ENCODE measurements around the gene TBL1Y. TPM values are rescaled to one million over a fixed set of nuclear protein-coding genes. Genes with fewer than 3 reads are reported as not detected.

The TBL1Y gene
- total and polyA plus RNA-seq, 10 of the 15 experiments (the other 5 are each of a cell fraction or from before 2014, with no cell fraction given), result not detected

DNA sequence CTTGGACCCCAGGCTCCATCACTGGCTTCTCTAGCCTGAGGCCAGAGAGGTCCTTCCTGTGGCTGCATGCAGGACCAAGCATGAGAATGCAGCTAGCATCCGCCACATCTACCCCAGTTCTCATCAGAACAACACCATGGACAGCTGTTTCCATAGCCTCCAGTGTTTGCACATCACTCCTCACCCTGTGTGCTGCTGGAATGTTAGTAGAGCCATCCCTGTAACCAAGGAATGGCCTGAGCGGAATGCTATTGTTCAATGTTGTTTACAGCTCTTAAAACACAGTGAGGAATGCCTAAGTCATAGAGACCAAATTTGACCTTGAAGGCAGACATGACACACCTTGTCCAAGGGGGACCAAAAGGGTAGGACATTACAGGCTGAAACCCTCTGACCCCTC is 183.9 kb downstream of the TBL1Y start:
- H3K36me3 ChIP-seq (ENCODE audit: control insufficient read depth in 2 of 2, insufficient read depth in 2 of 2, low read length in 1 of 2), result no peaks in the 10 kb centered on the region

GRCh38 chrY:7097021-7097420 is 186.5 kb downstream of the TBL1Y start:
- H3K4me1 ChIP-seq (ENCODE audit: control insufficient read depth, insufficient read depth, low read length), result no peaks in the 10 kb centered on the region
- ChIA-PET CTCF (no interaction called here), SMC1A (ENCODE audit: uncharacterized antibody, unreplicated experiment) (no interaction called here), RAD21 (ENCODE audit: unreplicated experiment) (no interaction called here), POLR2A (no interaction called here)
- H3K4me2 ChIP-seq (ENCODE audit: control insufficient read depth, insufficient read depth), result no peak overlapping the region
- in situ Hi-C loops (cut with MboI) (no loop called here), intact Hi-C loops (cut with micrococcal nuclease; ENCODE audit: unreplicated experiment) (no loop called here)
- no peaks in the 10 kb centered on the region for H3K27me3 ChIP-seq (replicated peaks in 1 of 2; ENCODE audit: control insufficient read depth in 2 of 2, insufficient read depth in 2 of 2, low read length in 1 of 2)
- no peaks in the 10 kb centered on the region for H3K9me3 ChIP-seq (replicated peaks; ENCODE audit: control insufficient read depth, insufficient read depth, low read length)
- no TSS peak for BruUV-seq (replicated peaks)
- H2AFZ ChIP-seq (ENCODE audit: control insufficient read depth, low read depth, low read length), result no peak overlapping the region
- no peaks in the 10 kb centered on the region for H3K36me3 ChIP-seq (ENCODE audit: control insufficient read depth in 2 of 2, insufficient read depth in 2 of 2, low read length in 1 of 2)
- H3K27ac ChIP-seq (ENCODE audit: control insufficient read depth, insufficient read depth), result no peak overlapping the region
- no peak overlapping the region for H3K4me3 ChIP-seq
- no peaks in the 10 kb centered on the region for H3K79me2 ChIP-seq (ENCODE audit: control insufficient read depth, insufficient read depth, low read length)
- no CpG with 5 or more reads among the region's 3 CpGs for WGBS (ENCODE audit: insufficient coverage, insufficient replicate concordance, low lambda C conversion rate, missing lambda C conversion rate)
- ATAC-seq (no peak), FAIRE-seq (no peak), DNase-seq (ENCODE audit: low read depth, low spot score) (no peak)
- H4K20me1 ChIP-seq (ENCODE audit: control insufficient read depth, insufficient read depth), result no peaks in the 10 kb centered on the region
- H3K9ac ChIP-seq (ENCODE audit: control insufficient read depth, insufficient read depth, low read length), result no peak overlapping the region
- TF ChIP-seq EP300 (IDR thresholded peaks at IDR 0.05; ENCODE audit: borderline replicate concordance in 1 of 2, control insufficient read depth in 1 of 2, low read depth in 2 of 2, low read length in 2 of 2), result no peak
- no peak for TF ChIP-seq ZZZ3 (IDR thresholded peaks at IDR 0.05; ENCODE audit: control insufficient read depth, insufficient read length, low read depth)
- no peak for TF ChIP-seq ZNF622 (IDR thresholded peaks at IDR 0.05)
- no peak for TF ChIP-seq ZBTB40 (IDR thresholded peaks at IDR 0.05; ENCODE audit: borderline replicate concordance)
- no peak for TF ChIP-seq RELA (IDR thresholded peaks at IDR 0.05; ENCODE audit: borderline replicate concordance, partially characterized antibody)
- TF ChIP-seq, protein P1, sequence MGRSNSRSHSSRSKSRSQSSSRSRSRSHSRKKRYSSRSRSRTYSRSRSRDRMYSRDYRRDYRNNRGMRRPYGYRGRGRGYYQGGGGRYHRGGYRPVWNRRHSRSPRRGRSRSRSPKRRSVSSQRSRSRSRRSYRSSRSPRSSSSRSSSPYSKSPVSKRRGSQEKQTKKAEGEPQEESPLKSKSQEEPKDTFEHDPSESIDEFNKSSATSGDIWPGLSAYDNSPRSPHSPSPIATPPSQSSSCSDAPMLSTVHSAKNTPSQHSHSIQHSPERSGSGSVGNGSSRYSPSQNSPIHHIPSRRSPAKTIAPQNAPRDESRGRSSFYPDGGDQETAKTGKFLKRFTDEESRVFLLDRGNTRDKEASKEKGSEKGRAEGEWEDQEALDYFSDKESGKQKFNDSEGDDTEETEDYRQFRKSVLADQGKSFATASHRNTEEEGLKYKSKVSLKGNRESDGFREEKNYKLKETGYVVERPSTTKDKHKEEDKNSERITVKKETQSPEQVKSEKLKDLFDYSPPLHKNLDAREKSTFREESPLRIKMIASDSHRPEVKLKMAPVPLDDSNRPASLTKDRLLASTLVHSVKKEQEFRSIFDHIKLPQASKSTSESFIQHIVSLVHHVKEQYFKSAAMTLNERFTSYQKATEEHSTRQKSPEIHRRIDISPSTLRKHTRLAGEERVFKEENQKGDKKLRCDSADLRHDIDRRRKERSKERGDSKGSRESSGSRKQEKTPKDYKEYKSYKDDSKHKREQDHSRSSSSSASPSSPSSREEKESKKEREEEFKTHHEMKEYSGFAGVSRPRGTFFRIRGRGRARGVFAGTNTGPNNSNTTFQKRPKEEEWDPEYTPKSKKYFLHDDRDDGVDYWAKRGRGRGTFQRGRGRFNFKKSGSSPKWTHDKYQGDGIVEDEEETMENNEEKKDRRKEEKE (IDR thresholded peaks at IDR 0.05), result no peak
- no peak for TF ChIP-seq HCFC1 (IDR thresholded peaks at IDR 0.05; ENCODE audit: low read length)
- no peak for TF ChIP-seq DPF2 (IDR thresholded peaks at IDR 0.05)

More for the DNA sequence above, 183.9 kb downstream of the TBL1Y start:
- intact Hi-C loops (cut with micrococcal nuclease; ENCODE audit: unreplicated experiment), result no loop called here
- Histone ChIP-seq H2AFZ (ENCODE audit: control insufficient read depth, low read depth, low read length) (no peak overlapping the region), H3K9me3 (replicated peaks; ENCODE audit: control insufficient read depth, insufficient read depth, low read length) (no peaks in the 10 kb centered on the region), H3K79me2 (ENCODE audit: control insufficient read depth, insufficient read depth, low read length) (no peaks in the 10 kb centered on the region), H3K27me3 (replicated peaks in 1 of 2; ENCODE audit: control insufficient read depth in 2 of 2, insufficient read depth in 2 of 2, low read length in 1 of 2) (no peaks in the 10 kb centered on the region), H3K9ac (ENCODE audit: control insufficient read depth, insufficient read depth, low read length) (no peak overlapping the region), H3K4me3 (no peak overlapping the region), H3K27ac (ENCODE audit: control insufficient read depth, insufficient read depth) (no peak overlapping the region), H4K20me1 (ENCODE audit: control insufficient read depth, insufficient read depth) (no peaks in the 10 kb centered on the region), H3K4me1 (ENCODE audit: control insufficient read depth, insufficient read depth, low read length) (no peaks in the 10 kb centered on the region), H3K4me2 (ENCODE audit: control insufficient read depth, insufficient read depth) (no peak overlapping the region)
- CTCF ChIA-PET, result no interaction called here
- TF ChIP-seq BMI1 (IDR thresholded peaks at IDR 0.05; ENCODE audit: borderline replicate concordance) (no peak), ETV6 (conservative IDR thresholded peaks at IDR 0.05 in 1 of 2, IDR thresholded peaks at IDR 0.05 in 1 of 2; ENCODE audit: borderline replicate concordance in 1 of 2, low read depth in 1 of 2) (no peak), ZZZ3 (IDR thresholded peaks at IDR 0.05; ENCODE audit: control insufficient read depth, insufficient read length, low read depth) (no peak), CREM (IDR thresholded peaks at IDR 0.05; ENCODE audit: low read depth) (no peak), ASH2L (IDR thresholded peaks at IDR 0.05; ENCODE audit: borderline replicate concordance, low read depth) (no peak), RUNX3 (IDR thresholded peaks at IDR 0.05; ENCODE audit: low read length) (no peak), SUZ12 (IDR thresholded peaks at IDR 0.05; ENCODE audit: unreplicated experiment) (no peak)
- no TSS peak for BruUV-seq (replicated peaks)
- RAD21 ChIA-PET (ENCODE audit: unreplicated experiment), result no interaction called here
- FAIRE-seq (no peak), DNase-seq (ENCODE audit: low read depth, low spot score) (no peak), ATAC-seq (no peak)
- SMC1A ChIA-PET (ENCODE audit: uncharacterized antibody, unreplicated experiment), result no interaction called here
- no CpG with 5 or more reads among the region's 2 CpGs for WGBS (ENCODE audit: insufficient coverage, insufficient replicate concordance, low lambda C conversion rate, missing lambda C conversion rate)
- in situ Hi-C loops (cut with MboI), result no loop called here
- POLR2A ChIA-PET, result no interaction called here

Data from GM12878 (cell line).